Glutamatergic neuron (in vitro differentiated cells): ENCODE results near the gene CSNK1G2. TPM values are rescaled to one million over a fixed set of nuclear protein-coding genes. Genes with fewer than 3 reads are reported as not detected.

Experiments
- DNase-seq: peaks from one replicate; pipeline ENCODE4 v3.0.0; 2022
- H3K27ac Mint-ChIP-seq: one replicate; pipeline ENCODE4 v1.8.0; 2020; ENCODE audit warnings: mild to moderate bottlenecking, mixed read lengths, inconsistent platforms; ENCODE audit not compliant: unreplicated experiment
- H3K27me3 Mint-ChIP-seq: one replicate; pipeline ENCODE4 v1.8.0; 2020; ENCODE audit warnings: mild to moderate bottlenecking, moderate library complexity, mixed read lengths, inconsistent platforms; ENCODE audit not compliant: unreplicated experiment
- H3K36me3 Mint-ChIP-seq: one replicate; pipeline ENCODE4 v1.8.0; 2020; ENCODE audit warnings: mild to moderate bottlenecking, mixed read lengths, inconsistent platforms; ENCODE audit not compliant: unreplicated experiment
- H3K4me1 Mint-ChIP-seq: one replicate; pipeline ENCODE4 v1.8.0; 2020; ENCODE audit warnings: mild to moderate bottlenecking, low read depth, mixed read lengths, inconsistent platforms; ENCODE audit not compliant: unreplicated experiment
- H3K4me3 Mint-ChIP-seq: one replicate; pipeline ENCODE4 v1.8.0; 2020; ENCODE audit warnings: mild to moderate bottlenecking, mixed read lengths, inconsistent platforms; ENCODE audit not compliant: unreplicated experiment
- H3K9me3 Mint-ChIP-seq: one replicate; pipeline ENCODE4 v1.8.0; 2020; ENCODE audit warnings: mild to moderate bottlenecking, moderate library complexity, mixed read lengths, inconsistent platforms; ENCODE audit not compliant: unreplicated experiment
- total RNA-seq: library from RNA; stranded (reverse); fragmentation: NEBNext Ultra II Directional; extraction: Animal tissue kit (Norgen Biotek cat#: 25700); gene quantifications from one replicate; pipeline ENCODE4 v1.2.1, GENCODE V29; 2021; ENCODE audit not compliant: unreplicated experiment
- TF ChIP-seq, protein P1 (sequence below): fragments of 200-600 bp; sonication (generic); IDR thresholded peaks from one replicate; pipeline ENCODE4 v1.5.0; 2021; ENCODE audit not compliant: partially characterized antibody, unreplicated experiment

CSNK1G2 gene
- total RNA-seq, 1 donor from 2014 or later = 104 TPM

DNA sequence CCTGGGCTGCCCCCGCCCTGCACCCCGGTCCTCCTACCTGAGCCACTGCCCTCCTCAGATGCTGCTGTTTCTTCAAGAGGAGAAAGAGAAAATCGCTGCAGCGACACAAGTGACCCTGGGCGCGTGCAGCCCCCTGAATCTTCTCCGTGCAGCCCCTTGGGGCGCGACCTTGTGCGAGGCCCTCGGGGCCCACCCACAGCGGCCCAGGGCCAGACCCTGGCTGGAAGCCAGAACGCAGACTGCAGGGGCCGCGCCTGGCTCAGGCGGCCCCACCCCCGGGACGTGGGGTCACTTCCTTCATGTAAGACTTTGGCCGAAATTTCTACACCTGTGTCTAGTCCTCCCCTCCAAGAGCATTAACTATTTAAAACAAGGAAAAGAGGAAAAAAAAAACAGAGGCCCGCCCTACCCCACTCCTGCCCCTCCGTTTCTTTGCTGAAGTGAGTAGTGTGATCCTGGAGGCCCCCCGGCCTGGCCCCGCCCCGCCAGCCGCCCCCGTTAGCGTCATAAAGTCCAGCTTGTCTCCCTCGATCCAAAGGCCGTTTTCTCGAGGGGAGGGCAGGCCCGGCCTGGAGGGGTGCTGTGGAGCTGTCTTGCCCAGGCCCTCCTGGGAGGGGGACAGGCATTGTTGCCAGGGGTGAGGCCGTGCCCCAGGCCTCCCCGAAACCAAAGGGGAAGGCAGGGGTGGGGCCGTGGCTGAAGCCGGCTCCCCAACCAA lies 39.3 kb downstream of the CSNK1G2 start:
- H3K9me3 Mint-ChIP-seq = peaks cover 6% of the 10 kb centered on the region

DNA sequence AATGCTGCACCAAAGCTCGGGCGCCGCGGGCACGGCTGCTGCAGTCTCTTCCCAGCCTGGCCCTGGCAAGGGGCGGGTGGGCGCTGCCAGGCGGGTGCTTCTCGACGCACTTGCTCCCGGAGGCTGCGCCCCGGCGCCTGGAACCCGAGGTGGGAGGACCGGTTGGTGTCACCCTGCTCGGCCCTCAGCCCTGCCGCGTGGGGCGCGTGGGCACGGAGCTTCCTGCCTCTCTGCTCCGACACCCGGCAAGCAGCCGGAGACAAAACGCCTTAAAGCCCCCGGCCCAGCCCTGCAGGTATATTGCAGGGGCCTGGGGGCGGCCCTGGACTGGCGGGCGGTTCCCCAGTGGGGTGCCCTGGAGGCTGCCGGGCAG lies 39.8 kb downstream of the CSNK1G2 start:
- H3K27me3 Mint-ChIP-seq = peaks cover 10% of the 10 kb centered on the region
- H3K36me3 Mint-ChIP-seq = no peaks in the 10 kb centered on the region
- peaks cover 6% of the 10 kb centered on the region for H3K9me3 Mint-ChIP-seq
- H3K27ac Mint-ChIP-seq = no peak overlapping the region
- H3K4me1 Mint-ChIP-seq = no peaks in the 10 kb centered on the region
- no peak overlapping the region for H3K4me3 Mint-ChIP-seq
- no peak for DNase-seq
- TF ChIP-seq, protein P1, sequence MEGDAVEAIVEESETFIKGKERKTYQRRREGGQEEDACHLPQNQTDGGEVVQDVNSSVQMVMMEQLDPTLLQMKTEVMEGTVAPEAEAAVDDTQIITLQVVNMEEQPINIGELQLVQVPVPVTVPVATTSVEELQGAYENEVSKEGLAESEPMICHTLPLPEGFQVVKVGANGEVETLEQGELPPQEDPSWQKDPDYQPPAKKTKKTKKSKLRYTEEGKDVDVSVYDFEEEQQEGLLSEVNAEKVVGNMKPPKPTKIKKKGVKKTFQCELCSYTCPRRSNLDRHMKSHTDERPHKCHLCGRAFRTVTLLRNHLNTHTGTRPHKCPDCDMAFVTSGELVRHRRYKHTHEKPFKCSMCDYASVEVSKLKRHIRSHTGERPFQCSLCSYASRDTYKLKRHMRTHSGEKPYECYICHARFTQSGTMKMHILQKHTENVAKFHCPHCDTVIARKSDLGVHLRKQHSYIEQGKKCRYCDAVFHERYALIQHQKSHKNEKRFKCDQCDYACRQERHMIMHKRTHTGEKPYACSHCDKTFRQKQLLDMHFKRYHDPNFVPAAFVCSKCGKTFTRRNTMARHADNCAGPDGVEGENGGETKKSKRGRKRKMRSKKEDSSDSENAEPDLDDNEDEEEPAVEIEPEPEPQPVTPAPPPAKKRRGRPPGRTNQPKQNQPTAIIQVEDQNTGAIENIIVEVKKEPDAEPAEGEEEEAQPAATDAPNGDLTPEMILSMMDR = no peak

More for the DNA sequence above, 39.3 kb downstream of the CSNK1G2 start:
- TF ChIP-seq, protein P1 = no peak
- no peaks in the 10 kb centered on the region for H3K4me1 Mint-ChIP-seq
- no peak for DNase-seq
- H3K27me3 Mint-ChIP-seq = peaks cover 10% of the 10 kb centered on the region
- H3K27ac Mint-ChIP-seq = no peak overlapping the region
- H3K36me3 Mint-ChIP-seq = no peaks in the 10 kb centered on the region
- H3K4me3 Mint-ChIP-seq = no peak overlapping the region

DNA sequence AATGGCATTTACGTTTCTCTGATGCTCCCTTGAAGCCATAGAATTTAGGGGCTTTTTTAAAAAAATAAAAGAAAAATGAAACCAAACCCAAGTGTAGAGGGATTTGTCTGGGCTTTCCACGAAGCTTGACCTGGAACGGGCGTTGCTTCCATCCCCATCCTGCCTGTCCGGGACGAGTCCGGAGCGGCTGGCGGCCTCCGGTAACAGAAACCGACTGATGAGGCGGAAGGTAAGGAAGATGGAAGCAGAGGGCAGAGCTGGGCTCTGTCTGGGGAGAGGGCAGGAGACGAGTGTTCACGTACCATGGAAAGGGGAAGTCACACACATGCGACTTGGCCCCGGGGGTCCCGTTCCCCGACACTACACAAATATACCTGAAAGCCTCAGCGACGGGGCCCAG lies 40.3 kb downstream of the CSNK1G2 start:
- TF ChIP-seq, protein P1 = no peak
- no peak for DNase-seq
- H3K4me3 Mint-ChIP-seq = no peak overlapping the region
- no peaks in the 10 kb centered on the region for H3K4me1 Mint-ChIP-seq
- peaks cover 10% of the 10 kb centered on the region for H3K27me3 Mint-ChIP-seq
- no peak overlapping the region for H3K27ac Mint-ChIP-seq
- peaks cover 6% of the 10 kb centered on the region for H3K9me3 Mint-ChIP-seq
- no peaks in the 10 kb centered on the region for H3K36me3 Mint-ChIP-seq

DNA sequence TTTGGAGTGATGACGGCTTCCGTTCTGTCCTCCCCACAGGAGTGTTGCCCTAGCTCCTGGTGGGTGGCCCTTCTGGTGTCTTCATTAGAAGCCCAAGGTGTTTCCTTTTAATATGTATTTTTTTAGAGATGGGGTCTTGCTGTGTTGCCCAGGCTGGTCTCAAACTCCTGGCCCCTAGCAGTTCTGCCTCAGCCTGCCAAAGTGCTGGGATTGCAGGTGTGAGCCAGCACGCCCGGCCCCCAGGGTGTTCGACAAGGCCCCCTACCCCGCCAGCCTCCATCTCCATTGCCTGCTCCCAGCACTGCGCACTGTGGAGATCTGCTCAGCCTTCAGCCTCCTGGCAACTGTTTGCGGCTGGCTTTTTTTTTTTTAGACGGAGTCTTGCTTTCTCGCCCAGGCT lies 43.4 kb downstream of the CSNK1G2 start:
- Mint-ChIP-seq H3K4me1 (no peaks in the 10 kb centered on the region), H3K4me3 (no peak overlapping the region), H3K36me3 (no peaks in the 10 kb centered on the region), H3K27ac (no peak overlapping the region), H3K27me3 (peaks cover 14% of the 10 kb centered on the region), H3K9me3 (peaks cover 10% of the 10 kb centered on the region)
- DNase-seq = no peak
- TF ChIP-seq, protein P1 = no peak

DNA sequence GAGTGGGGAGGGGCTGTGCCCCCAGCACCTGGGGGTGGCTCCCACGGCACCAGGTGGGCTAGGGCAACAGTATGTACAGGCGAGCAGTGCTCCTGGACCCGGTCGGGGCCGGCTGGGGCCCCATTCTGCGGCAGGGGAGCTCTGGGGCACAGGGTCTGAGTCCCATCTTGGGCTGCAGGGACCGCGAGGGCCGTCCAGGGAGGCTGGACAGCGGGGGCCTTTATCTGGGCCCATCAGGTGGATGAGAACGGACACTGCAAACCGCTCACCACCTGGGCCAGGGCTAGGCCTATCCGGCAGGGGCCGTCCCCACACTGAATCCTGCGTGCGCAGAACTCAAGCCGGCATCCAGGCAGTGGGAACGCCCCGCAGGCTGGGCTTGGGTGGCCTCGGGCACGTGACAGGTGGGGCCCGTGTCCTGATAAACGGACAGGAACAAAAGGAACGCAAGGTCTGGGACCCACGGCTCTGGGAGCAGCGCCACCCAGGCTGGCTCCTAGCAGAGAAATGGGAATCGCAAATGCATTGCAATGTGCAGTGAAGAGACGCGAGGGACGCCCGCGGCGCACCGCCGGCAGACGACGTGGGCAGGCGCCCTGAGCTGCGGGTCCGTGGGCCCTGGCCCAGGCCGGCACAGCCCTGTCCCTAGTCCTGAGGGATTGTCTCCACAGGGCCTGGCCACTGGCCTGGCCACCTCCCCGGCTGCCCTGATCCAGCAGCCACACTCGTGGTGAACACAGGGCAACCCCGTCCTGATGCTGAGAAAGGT lies 44.8 kb downstream of the CSNK1G2 start:
- DNase-seq = no peak
- Mint-ChIP-seq H3K9me3 (peaks cover 10% of the 10 kb centered on the region), H3K36me3 (no peaks in the 10 kb centered on the region), H3K27ac (no peak overlapping the region), H3K4me3 (no peak overlapping the region), H3K27me3 (peaks cover 16% of the 10 kb centered on the region), H3K4me1 (no peaks in the 10 kb centered on the region)
- TF ChIP-seq, protein P1 = no peak
